ENCODE results near the gene SHKBP1. TPM values are rescaled to one million over a fixed set of nuclear protein-coding genes. Genes with fewer than 3 reads are reported as not detected.
A peak's percentile ranks its signal among the peaks of the same experiment; 100 is the strongest.

Gene SHKBP1
- total RNA-seq (100 to 1,000 TPM in 1 of 2 donors, 10 to 100 TPM in 1; 73.9 to 122 TPM), polyA plus RNA-seq (ENCODE audit: insufficient read length in 6 of 6) (10 to 100 TPM; 33.6 to 48.6 (median 42.0) TPM)
- long read RNA-seq, donor 1, transcript SHKBP1-201 (18 exons, 2,363 nt): major isoform, 12 of 14 reads
- long read RNA-seq, donor 1, partial matches to known transcripts: 0 of 14 reads
- long read RNA-seq, donor 1, other reads (novel, unspliced or antisense): 0 of 14 reads
- long read RNA-seq, donor 2, partial matches to known transcripts: 0 of 4 reads
- long read RNA-seq, donor 2, other reads (novel, unspliced or antisense): 0 of 4 reads
- long read RNA-seq, donor 3, partial matches to known transcripts: 0 of 3 reads
- long read RNA-seq, donor 3, other reads (novel, unspliced or antisense): 0 of 3 reads
- long read RNA-seq, donor 4, transcript SHKBP1-201 (18 exons, 2,363 nt): major isoform, 29 of 47 reads
- long read RNA-seq, donor 4, partial matches to known transcripts: 4 of 47 reads
- long read RNA-seq, donor 4, other reads (novel, unspliced or antisense): 13 of 47 reads
- long read RNA-seq, donor 5, transcript SHKBP1-201 (18 exons, 2,363 nt): major isoform, 7 of 8 reads
- long read RNA-seq, donor 5, partial matches to known transcripts: 0 of 8 reads
- long read RNA-seq, donor 5, other reads (novel, unspliced or antisense): 0 of 8 reads
- long read RNA-seq, donor 6, partial matches to known transcripts: 0 of 3 reads
- long read RNA-seq, donor 6, other reads (novel, unspliced or antisense): 0 of 3 reads
- long read RNA-seq, donor 7, partial matches to known transcripts: 0 of 5 reads
- long read RNA-seq, donor 7, other reads (novel, unspliced or antisense): 0 of 5 reads
- long read RNA-seq, donor 8, transcript SHKBP1-201 (18 exons, 2,363 nt): major isoform, 7 of 11 reads
- long read RNA-seq, donor 8, partial matches to known transcripts: 0 of 11 reads
- long read RNA-seq, donor 8, other reads (novel, unspliced or antisense): 0 of 11 reads
- long read RNA-seq, donor 9: 0 reads
- long read RNA-seq, donor 10, transcript SHKBP1-201 (18 exons, 2,363 nt): major isoform, 76 of 108 reads
- long read RNA-seq, donor 10, partial matches to known transcripts: 9 of 108 reads
- long read RNA-seq, donor 10, other reads (novel, unspliced or antisense): 21 of 108 reads
- long read RNA-seq, donor 11: 0 reads
- long read RNA-seq, donor 12, transcript SHKBP1-201 (18 exons, 2,363 nt): major isoform, 6 of 7 reads
- long read RNA-seq, donor 12, partial matches to known transcripts: 0 of 7 reads
- long read RNA-seq, donor 12, other reads (novel, unspliced or antisense): 0 of 7 reads

- Histone ChIP-seq H3K4me1 (peaks cover 0 to 47% of the 10 kb centered on the region in 2 donors), H3K9me3 (no peaks in the 10 kb centered on the region), H3K27ac (peak within 1 kb of the TSS; percentile 26 to 76), H3K36me3 (peaks cover 0 to 29% of the 10 kb centered on the region in 2 donors), H3K27me3 (no peaks in the 10 kb centered on the region), H3K4me3 (peak within 1 kb of the TSS; percentile 73 to 86)
- peak; percentile 91 to 95 (median 94) for DNase-seq
- ATAC-seq: peak; percentile 99
- intact Hi-C loops (cut with DNase I): no loop called here
- no peak for TF ChIP-seq CTCF (IDR thresholded peaks at IDR 0.05)
These were observed at the start of gene SHKBP1 for GRCh38 chr19:40576585-40577451. Gene SHKBP1 (plus strand): TSS chr19:40576873. CDS start chr19:40576900, 27 bp downstream.

DNA sequence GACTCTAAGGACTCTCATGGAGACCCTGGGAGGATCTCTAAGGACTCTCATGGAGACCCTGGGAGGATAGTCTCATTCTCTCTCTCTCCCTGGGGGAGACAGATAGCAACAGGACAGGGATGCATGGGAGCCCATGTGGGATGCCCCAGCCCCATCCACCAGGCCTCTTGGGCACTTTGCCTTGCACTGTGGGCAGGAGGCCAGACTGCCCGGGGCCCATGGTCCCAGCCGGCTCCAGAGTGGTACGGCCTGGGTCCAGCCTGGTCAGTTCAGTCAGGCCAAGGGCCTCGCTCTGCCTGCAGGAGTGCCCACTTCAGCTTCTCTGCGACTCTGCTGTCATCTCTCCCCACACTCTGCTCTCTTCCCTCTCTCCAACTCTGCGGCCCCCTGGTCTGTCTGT is 48.6 kb upstream of the SHKBP1 start:
- H3K4me1 ChIP-seq: peaks cover 0 to 19% of the 10 kb centered on the region in 2 donors
- H3K9me3 ChIP-seq: no peaks in the 10 kb centered on the region
- intact Hi-C loops (cut with DNase I): no loop called here
- no peaks in the 10 kb centered on the region for H3K36me3 ChIP-seq
- H3K27me3 ChIP-seq: peaks cover 0 to 57% of the 10 kb centered on the region in 2 donors
- DNase-seq: no peak
- H3K27ac ChIP-seq: no peak overlapping the region
- ATAC-seq: no peak
- H3K4me3 ChIP-seq: no peak overlapping the region
- TF ChIP-seq CTCF (IDR thresholded peaks at IDR 0.05): no peak

- no peak for TF ChIP-seq CTCF (IDR thresholded peaks at IDR 0.05)
These were observed 48.1 kb upstream of the SHKBP1 start for GRCh38 chr19:40528533-40529092.

More at GRCh38 chr19:40528533-40529092, 48.1 kb upstream of the SHKBP1 start:
- DNase-seq (no peak), ATAC-seq (no peak)
- H3K9me3 ChIP-seq: no peaks in the 10 kb centered on the region
- H3K4me1 ChIP-seq: peaks cover 0 to 15% of the 10 kb centered on the region in 2 donors
- H3K27me3 ChIP-seq: peaks cover 0 to 52% of the 10 kb centered on the region in 2 donors
- intact Hi-C loops (cut with DNase I): no loop called here
- no peaks in the 10 kb centered on the region for H3K36me3 ChIP-seq
- no peak overlapping the region for H3K27ac ChIP-seq
- H3K4me3 ChIP-seq: no peak overlapping the region
